ENCODE results near the gene GTF2H1.

The GTF2H1 gene

DNA sequence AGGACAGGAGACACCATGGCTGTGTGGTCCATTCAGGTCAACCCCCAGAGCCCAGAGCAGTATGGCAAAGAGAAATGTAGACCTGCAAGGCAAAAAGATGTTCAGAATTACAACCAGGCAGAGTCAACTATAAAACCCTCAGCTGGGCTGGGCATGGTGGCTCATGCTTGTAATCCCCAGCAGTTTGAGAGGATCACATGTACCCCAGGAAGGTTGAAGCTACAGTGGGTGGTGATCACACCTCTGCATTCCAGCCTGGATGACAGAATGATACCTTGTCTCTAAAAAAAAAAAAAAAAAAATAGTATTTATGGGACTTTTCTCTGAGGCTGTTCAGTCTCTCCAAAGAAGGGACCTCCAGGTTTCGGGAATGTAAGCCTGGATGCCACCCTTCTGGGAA is 53.6 kb downstream of the GTF2H1 start:
- H3K36me3 ChIP-seq (ENCODE audit: control insufficient read depth, insufficient read depth, low read length), result no peaks in the 10 kb centered on the region
- H3K27ac ChIP-seq (ENCODE audit: low read depth, low read length), result no peak overlapping the region
- H3K27me3 ChIP-seq (ENCODE audit: control insufficient read depth, insufficient read depth, low read length), result no peaks in the 10 kb centered on the region
- no peak overlapping the region for H3K4me3 ChIP-seq (ENCODE audit: low read depth, low read length)
- no peaks in the 10 kb centered on the region for H3K9me3 ChIP-seq (ENCODE audit: control insufficient read depth, insufficient read depth, low read depth, low read length)
- no peaks in the 10 kb centered on the region for H3K4me1 ChIP-seq (ENCODE audit: control insufficient read depth, insufficient read depth, low read length)
- H3K9ac ChIP-seq (ENCODE audit: low read length), result no peak overlapping the region

DNA sequence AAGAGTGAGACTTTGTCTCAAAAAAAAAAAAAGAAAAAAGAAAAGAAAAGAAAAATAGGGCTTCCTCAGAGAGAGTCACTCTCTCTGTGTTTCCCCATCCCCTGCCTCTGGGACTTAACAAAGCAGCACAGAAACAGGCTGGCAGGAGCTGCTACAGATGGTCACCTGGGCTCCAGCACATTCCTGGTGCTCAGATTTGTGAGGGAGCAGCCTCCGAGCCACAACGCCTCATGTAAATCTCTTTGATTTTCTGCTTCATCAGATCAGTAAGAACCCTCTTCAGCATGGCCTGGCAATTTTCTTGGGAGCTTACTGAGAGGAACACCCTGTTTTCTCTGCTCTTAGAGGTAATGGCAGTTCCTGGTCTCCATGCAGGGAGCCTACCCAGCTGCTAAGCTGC is 56.8 kb downstream of the GTF2H1 start:
- H3K27me3 ChIP-seq (ENCODE audit: control insufficient read depth, insufficient read depth, low read length), result no peaks in the 10 kb centered on the region
- no peak overlapping the region for H3K27ac ChIP-seq (ENCODE audit: low read depth, low read length)

DNA sequence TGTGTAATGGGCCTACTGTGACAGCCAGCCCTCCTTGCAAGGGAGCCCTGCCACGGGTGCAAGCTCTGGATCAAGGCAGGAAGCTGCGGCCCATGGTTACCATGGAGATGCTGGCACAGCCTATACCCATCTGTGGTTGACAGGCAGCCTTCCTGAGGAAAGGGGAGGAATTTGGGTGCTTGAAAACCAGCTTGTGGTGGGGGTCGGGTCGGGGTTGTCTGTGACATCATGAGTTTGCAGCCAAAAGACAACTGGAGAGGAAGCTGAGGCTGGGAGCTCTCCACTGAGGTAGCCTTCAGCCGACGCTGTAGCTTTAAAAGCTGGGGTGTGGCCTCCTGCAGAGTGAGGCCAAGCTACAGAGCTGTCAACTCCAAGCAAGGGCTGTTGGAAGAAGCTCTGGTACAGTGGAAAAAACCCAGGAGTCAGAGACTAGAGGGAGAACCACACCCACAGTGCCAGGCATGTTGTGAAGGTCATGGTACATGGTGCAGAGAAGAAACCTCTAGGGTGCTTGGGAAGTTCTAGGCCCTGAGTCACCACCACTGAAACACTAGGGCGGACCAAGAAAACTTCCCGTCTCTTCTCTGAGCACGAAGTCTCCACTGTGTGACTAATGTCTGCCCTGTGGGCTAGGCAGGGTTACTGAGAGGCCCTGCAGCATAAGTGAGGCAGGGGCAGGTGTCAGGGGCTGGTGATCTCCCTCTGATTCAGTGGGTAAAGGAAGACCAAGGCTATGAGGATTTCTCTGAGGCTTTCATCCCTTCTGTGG is 61.2 kb downstream of the GTF2H1 start:
- H3K27me3 ChIP-seq (ENCODE audit: control insufficient read depth, insufficient read depth, low read length), result no peaks in the 10 kb centered on the region
- peaks cover 18% of the 10 kb centered on the region for H3K4me1 ChIP-seq (ENCODE audit: control insufficient read depth, insufficient read depth, low read length)
- H3K9me3 ChIP-seq (ENCODE audit: control insufficient read depth, insufficient read depth, low read depth, low read length), result no peaks in the 10 kb centered on the region
- H3K27ac ChIP-seq (ENCODE audit: low read depth, low read length), result no peak overlapping the region
- H3K9ac ChIP-seq (ENCODE audit: low read length), result no peak overlapping the region
- H3K36me3 ChIP-seq (ENCODE audit: control insufficient read depth, insufficient read depth, low read length), result no peaks in the 10 kb centered on the region
- no peak overlapping the region for H3K4me3 ChIP-seq (ENCODE audit: low read depth, low read length)

More for the DNA sequence above, 56.8 kb downstream of the GTF2H1 start:
- peaks cover 12% of the 10 kb centered on the region for H3K4me1 ChIP-seq (ENCODE audit: control insufficient read depth, insufficient read depth, low read length)
- no peak overlapping the region for H3K9ac ChIP-seq (ENCODE audit: low read length)
- no peaks in the 10 kb centered on the region for H3K36me3 ChIP-seq (ENCODE audit: control insufficient read depth, insufficient read depth, low read length)
- no peaks in the 10 kb centered on the region for H3K9me3 ChIP-seq (ENCODE audit: control insufficient read depth, insufficient read depth, low read depth, low read length)
- H3K4me3 ChIP-seq (ENCODE audit: low read depth, low read length), result no peak overlapping the region

DNA sequence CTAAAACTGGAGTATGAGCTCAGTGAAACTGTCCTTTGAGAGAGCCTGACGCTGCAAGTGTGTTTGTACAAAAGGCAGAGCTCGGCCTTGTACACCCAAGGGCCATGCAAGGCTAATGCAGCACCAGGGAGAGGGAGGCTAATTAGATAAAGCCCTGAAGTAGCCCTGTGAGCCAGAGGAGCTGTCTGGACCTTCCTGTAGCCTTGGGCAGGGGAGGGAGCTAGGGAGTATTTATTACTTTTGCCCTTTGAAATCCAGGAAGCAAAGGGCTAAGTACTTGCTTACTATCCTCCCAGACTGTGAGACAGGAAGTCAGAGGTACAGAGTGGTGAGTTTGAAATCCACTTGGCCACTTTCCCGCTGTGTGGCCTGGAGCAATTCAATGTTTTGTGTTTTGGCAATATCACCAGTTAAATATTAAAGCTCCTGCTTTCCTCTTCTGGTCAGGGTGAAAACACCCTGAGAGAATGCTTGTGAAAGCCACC is 61.8 kb downstream of the GTF2H1 start:
- Histone ChIP-seq H3K27ac (ENCODE audit: low read depth, low read length) (no peak overlapping the region; the same call in 1 of the 2 replicates), H3K9ac (ENCODE audit: low read length) (no peak overlapping the region), H3K4me3 (ENCODE audit: low read depth, low read length) (no peak overlapping the region), H3K9me3 (ENCODE audit: control insufficient read depth, insufficient read depth, low read depth, low read length) (no peaks in the 10 kb centered on the region), H3K4me1 (ENCODE audit: control insufficient read depth, insufficient read depth, low read length) (peaks cover 18% of the 10 kb centered on the region), H3K36me3 (ENCODE audit: control insufficient read depth, insufficient read depth, low read length) (no peaks in the 10 kb centered on the region), H3K27me3 (ENCODE audit: control insufficient read depth, insufficient read depth, low read length) (no peaks in the 10 kb centered on the region)

DNA sequence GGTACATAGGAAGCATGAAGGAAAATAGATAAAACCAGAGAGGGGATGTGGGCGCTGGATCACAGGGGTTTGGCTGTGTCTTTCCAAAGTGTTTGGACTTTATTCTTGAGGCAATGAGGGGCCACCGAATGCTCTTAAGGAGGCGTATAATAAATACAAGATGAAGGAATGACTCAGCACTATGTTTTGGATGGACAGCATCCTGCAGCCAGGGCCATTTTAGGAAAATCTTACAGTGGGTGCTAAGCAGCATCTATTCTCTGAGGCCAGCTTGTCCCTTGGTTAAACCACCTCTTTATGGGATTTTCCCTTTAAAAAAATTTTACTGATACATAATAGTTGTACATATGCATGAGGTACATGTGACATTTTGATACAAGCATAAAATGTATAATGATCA is 67.7 kb downstream of the GTF2H1 start:
- Histone ChIP-seq H3K4me3 (ENCODE audit: low read depth, low read length) (no peak overlapping the region), H3K27me3 (ENCODE audit: control insufficient read depth, insufficient read depth, low read length) (no peaks in the 10 kb centered on the region), H3K9ac (ENCODE audit: low read length) (no peak overlapping the region), H3K27ac (ENCODE audit: low read depth, low read length) (no peak overlapping the region), H3K4me1 (ENCODE audit: control insufficient read depth, insufficient read depth, low read length) (peaks cover 5% of the 10 kb centered on the region), H3K9me3 (ENCODE audit: control insufficient read depth, insufficient read depth, low read depth, low read length) (no peaks in the 10 kb centered on the region), H3K36me3 (ENCODE audit: control insufficient read depth, insufficient read depth, low read length) (no peaks in the 10 kb centered on the region)

DNA sequence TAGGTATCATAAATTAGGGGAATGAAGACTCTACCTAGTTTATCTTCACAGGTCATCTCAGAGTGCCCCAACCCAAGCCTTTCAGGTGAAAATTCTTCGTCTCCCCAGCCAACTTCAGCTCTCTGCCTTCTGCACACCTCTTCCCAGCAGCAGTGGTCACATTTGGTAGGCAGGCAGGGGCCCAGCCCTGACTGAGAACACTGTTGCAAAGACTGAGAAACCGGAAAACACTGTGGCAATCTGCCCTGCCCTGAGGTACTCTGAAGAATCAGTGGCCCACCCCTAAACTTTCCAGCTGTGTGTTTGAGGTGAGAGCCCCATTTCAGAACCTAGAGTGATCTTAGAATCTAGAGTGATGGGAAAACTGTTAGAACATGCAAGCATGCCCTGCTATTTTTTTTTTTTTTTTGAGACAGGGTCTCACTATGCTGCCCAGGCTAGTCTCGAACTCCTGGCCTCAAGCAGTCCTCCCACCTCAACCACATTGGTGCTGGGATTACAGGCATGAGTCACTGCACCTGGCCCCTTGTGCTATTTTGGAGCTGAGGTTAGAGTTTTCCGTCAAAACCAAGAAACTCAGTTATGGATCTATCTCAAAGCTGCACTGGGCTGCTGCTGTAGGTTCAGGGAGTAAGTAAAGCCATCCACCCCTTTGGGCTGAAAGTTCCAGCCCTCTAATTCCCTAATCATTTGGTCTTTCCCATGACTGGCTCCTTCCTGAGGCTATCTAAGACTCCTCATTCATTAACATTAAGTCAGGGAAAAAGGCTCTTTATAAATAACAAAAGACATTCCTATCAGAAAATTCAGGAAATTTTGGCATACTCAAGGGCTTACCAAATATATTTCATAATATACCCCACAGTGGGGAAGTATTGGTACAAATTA is 70.3 kb downstream of the GTF2H1 start:
- Histone ChIP-seq H3K9me3 (ENCODE audit: control insufficient read depth, insufficient read depth, low read depth, low read length) (no peaks in the 10 kb centered on the region), H3K36me3 (ENCODE audit: control insufficient read depth, insufficient read depth, low read length) (peaks cover 9% of the 10 kb centered on the region), H3K27ac (ENCODE audit: low read depth, low read length) (no peak overlapping the region), H3K4me3 (ENCODE audit: low read depth, low read length) (no peak overlapping the region), H3K9ac (ENCODE audit: low read length) (no peak overlapping the region), H3K27me3 (ENCODE audit: control insufficient read depth, insufficient read depth, low read length) (no peaks in the 10 kb centered on the region), H3K4me1 (ENCODE audit: control insufficient read depth, insufficient read depth, low read length) (peaks cover 5% of the 10 kb centered on the region)

DNA sequence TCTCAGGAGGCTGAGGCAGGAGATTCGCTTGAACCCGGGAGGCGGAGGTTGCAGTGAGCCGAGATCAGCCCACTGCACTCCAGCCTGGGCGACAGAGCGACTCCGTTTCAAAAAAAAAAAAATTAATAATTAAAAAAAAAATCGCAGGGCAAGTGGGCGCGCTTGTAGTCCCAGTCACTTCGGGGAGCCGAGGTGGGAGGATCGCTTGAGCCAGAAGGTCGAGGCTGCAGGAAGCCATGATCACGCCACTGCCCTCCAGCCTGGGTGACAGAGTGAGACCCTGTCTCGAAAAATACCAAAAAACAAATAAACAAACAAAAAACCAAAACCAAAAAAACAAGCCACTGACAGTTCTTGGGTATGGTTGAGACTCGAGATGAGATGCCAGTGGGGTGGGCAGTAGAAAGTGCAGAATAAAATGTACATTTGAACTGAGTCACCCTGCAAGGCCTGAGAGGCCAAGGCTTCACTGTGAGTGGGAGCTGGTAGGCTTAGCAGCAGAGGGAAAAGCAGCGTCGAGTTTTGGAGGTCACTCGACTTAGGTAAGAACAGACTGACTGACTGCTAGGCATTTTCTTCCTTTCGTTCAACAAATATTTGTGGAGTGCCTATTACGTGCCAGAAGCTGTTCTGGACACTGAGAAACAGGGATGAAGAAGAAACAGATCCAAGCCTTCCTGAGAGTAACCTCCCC is 71.4 kb downstream of the GTF2H1 start:
- Histone ChIP-seq H3K27ac (ENCODE audit: low read depth, low read length) (no peak overlapping the region; the same call in 1 of the 2 replicates), H3K9ac (ENCODE audit: low read length) (peak overlapping the region; percentile 54), H3K9me3 (ENCODE audit: control insufficient read depth, insufficient read depth, low read depth, low read length) (no peaks in the 10 kb centered on the region), H3K27me3 (ENCODE audit: control insufficient read depth, insufficient read depth, low read length) (no peaks in the 10 kb centered on the region), H3K4me1 (ENCODE audit: control insufficient read depth, insufficient read depth, low read length) (peaks cover 5% of the 10 kb centered on the region), H3K4me3 (ENCODE audit: low read depth, low read length) (peak overlapping the region; percentile 67), H3K36me3 (ENCODE audit: control insufficient read depth, insufficient read depth, low read length) (peaks cover 17% of the 10 kb centered on the region)

DNA sequence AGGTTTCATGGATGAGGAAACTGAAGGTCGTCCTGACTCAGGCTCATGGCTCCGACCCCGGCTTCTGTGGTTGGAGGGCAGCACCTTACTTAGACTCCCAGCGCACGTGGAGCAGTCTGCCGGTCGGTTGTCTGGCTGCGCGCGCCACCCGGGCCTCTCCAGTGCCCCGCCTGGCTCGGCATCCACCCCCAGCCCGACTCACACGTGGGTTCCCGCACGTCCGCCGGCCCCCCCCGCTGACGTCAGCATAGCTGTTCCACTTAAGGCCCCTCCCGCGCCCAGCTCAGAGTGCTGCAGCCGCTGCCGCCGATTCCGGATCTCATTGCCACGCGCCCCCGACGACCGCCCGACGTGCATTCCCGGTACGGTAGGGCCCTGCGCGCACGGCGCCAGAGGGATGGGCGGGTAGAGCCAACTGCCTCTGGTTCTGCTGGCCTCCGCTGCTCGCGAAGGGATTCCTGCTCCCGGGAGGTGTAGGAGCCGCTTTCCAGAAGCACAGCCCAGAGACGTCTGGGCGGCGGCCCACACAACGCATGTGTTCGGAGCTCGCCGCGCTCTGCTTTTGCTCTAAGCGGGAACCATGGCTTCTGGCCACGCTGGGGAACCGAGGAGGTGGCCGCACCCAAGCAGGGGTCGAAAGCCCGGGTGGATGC is 72.0 kb downstream of the GTF2H1 start, which contains the start of gene LDHA:
Gene LDHA, plus strand, starts transcription at position 289 of the 653 bp plus-strand sequence. CDS start 2,280 bp downstream, outside the sequence.
- Histone ChIP-seq H3K36me3 (ENCODE audit: control insufficient read depth, insufficient read depth, low read length) (peaks cover 24% of the 10 kb centered on the region), H3K9me3 (ENCODE audit: control insufficient read depth, insufficient read depth, low read depth, low read length) (no peaks in the 10 kb centered on the region), H3K4me1 (ENCODE audit: control insufficient read depth, insufficient read depth, low read length) (peaks cover 5% of the 10 kb centered on the region), H3K27ac (ENCODE audit: low read depth, low read length) (peak within 1 kb of the TSS; percentile 35), H3K27me3 (ENCODE audit: control insufficient read depth, insufficient read depth, low read length) (no peaks in the 10 kb centered on the region), H3K9ac (ENCODE audit: low read length) (peak within 1 kb of the TSS; percentile 85), H3K4me3 (ENCODE audit: low read depth, low read length) (peak within 1 kb of the TSS; percentile 67)

DNA sequence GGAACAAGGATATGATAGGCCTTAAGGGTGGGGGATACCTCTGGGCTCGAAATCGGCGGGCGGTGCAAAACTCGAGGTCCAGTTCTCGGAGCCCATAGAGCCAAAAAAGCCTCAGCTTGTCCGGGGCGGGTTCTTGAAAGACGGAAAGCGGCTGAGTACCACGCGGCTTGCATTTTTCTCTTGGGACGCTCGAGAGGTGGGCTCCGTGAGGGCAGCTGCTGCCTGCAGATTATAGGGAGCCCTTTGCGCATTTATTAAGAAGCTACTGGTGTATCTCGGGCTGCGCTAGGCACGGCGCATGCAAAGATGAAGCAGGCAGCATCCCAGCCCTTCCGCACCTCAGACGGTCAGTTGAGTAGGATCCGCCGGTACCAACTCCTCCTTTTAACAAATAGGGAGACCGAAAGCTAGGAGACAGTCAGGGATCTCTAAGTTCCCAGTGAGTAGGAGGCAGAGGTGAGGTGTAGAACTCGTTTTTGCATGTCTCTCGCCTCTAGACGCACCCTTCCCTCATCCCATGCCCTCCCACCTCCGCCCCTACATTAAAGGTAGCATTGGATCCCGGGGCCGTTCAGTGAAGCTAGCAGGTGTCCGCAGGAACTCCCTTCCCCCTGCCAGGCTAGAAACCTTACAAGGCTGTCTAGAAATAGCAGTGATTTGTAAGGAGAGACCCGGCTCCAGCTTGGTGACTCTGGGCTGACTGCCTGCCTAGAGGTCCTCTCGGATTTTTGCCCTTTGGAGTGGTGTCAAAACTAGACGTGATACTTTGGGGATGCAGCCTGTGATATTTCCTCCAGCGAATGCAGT is 72.8 kb downstream of the GTF2H1 start:
- Histone ChIP-seq H3K4me1 (ENCODE audit: control insufficient read depth, insufficient read depth, low read length) (peaks cover 5% of the 10 kb centered on the region), H3K36me3 (ENCODE audit: control insufficient read depth, insufficient read depth, low read length) (peaks cover 31% of the 10 kb centered on the region), H3K4me3 (ENCODE audit: low read depth, low read length) (peak overlapping the region; percentile 67), H3K9me3 (ENCODE audit: control insufficient read depth, insufficient read depth, low read depth, low read length) (no peaks in the 10 kb centered on the region), H3K27me3 (ENCODE audit: control insufficient read depth, insufficient read depth, low read length) (no peaks in the 10 kb centered on the region), H3K9ac (ENCODE audit: low read length) (peak overlapping the region; percentile 85), H3K27ac (ENCODE audit: low read depth, low read length) (peak overlapping the region; percentile 35)

Measured in HUES6 (cell line).